ENCODE data around the gene MYL4.

GRCh38 chr17:47197821-47198220 lies 11.3 kb upstream of the MYL4 start:
- TF ChIP-seq CTCF (IDR thresholded peaks at IDR 0.05), result no peak
- no peak for TF ChIP-seq POLR2A (IDR thresholded peaks at IDR 0.05)

All from thyroid gland (tissue), 4 donors.